ENCODE results near the gene ADAMTSL1.

ADAMTSL1 gene

DNA sequence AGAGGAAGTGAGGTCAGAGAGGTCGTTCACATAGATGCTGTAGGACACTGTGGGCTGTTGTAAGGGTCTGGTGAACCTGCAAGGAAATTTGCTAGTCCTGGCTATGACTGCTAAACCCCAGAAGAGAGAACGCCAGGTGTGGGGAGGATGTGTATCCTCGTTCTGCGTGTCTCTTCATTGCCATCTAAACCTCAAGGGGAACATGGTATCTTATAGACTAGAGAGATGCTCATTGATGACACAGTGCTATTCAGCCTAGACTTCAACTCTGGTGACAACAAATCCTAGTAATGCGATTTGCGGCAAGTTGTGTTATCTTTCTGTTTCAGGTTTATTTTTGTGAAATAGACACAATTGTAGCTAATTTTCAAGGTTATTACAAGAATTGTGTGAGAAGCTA is 140.2 kb downstream of the ADAMTSL1 start:
- Histone ChIP-seq H3K9ac (ENCODE audit: low read depth, low read length) (no peak overlapping the region), H3K4me1 (ENCODE audit: insufficient read depth, low read length) (no peaks in the 10 kb centered on the region), H3K36me3 (ENCODE audit: insufficient read depth, low read length) (no peaks in the 10 kb centered on the region), H3K4me3 (ENCODE audit: low read length) (no peak overlapping the region), H3K27ac (ENCODE audit: low read depth, low read length) (no peak overlapping the region), H3K9me3 (ENCODE audit: insufficient read depth, low read depth, low read length) (no peaks in the 10 kb centered on the region), H3K27me3 (ENCODE audit: insufficient read depth, low read length) (no peaks in the 10 kb centered on the region)
- WGBS: 90% methylated on average over 6 of the region's 6 CpGs

DNA sequence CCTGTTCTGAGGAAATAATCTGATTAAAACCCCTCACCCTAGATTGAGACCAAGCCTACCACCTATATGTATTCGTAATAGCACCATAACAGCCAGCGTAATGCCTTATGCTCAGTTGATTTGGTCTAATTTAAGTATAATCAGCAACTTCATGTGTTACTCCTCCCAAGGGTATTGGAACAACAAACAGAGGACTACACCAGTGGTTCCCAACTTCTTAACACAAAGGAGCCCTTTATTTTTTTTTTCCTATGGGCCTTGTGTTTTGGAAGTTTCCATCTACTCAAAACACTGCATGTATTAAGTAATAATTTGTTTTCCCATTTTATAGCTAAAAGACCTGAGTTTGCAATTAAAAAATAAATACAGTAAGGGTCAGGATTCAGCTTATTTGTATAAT is 140.7 kb downstream of the ADAMTSL1 start:
- Histone ChIP-seq H3K4me1 (ENCODE audit: insufficient read depth, low read length) (no peaks in the 10 kb centered on the region), H3K27ac (ENCODE audit: low read depth, low read length) (no peak overlapping the region), H3K27me3 (ENCODE audit: insufficient read depth, low read length) (no peaks in the 10 kb centered on the region), H3K9me3 (ENCODE audit: insufficient read depth, low read depth, low read length) (no peaks in the 10 kb centered on the region), H3K4me3 (ENCODE audit: low read length) (no peak overlapping the region), H3K9ac (ENCODE audit: low read depth, low read length) (no peak overlapping the region), H3K36me3 (ENCODE audit: insufficient read depth, low read length) (no peaks in the 10 kb centered on the region)
- 100% methylated on average over 2 of the region's 2 CpGs for WGBS

DNA sequence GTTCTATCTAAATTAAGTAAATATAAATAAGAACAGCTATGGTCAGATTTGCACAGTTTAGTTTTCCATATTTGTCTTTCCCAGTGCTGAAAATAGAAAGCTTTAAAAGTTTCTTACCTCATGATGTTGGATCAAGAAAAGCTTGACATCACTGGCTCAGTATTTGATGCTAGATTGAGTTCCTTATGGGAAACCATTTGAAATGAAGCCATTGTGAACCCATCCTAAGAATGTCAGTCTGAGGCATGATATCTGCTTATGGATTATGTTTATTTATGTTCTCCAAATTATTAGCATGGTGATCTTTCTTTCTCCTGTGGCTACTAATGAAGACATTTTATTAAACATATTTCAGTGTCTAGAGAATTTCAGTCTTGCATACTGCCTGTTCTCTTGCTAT is 143.0 kb downstream of the ADAMTSL1 start:
- Histone ChIP-seq H3K4me1 (ENCODE audit: insufficient read depth, low read length) (no peaks in the 10 kb centered on the region), H3K27me3 (ENCODE audit: insufficient read depth, low read length) (no peaks in the 10 kb centered on the region), H3K9me3 (ENCODE audit: insufficient read depth, low read depth, low read length) (no peaks in the 10 kb centered on the region), H3K9ac (ENCODE audit: low read depth, low read length) (no peak overlapping the region), H3K36me3 (ENCODE audit: insufficient read depth, low read length) (no peaks in the 10 kb centered on the region), H3K27ac (ENCODE audit: low read depth, low read length) (no peak overlapping the region), H3K4me3 (ENCODE audit: low read length) (no peak overlapping the region)

DNA sequence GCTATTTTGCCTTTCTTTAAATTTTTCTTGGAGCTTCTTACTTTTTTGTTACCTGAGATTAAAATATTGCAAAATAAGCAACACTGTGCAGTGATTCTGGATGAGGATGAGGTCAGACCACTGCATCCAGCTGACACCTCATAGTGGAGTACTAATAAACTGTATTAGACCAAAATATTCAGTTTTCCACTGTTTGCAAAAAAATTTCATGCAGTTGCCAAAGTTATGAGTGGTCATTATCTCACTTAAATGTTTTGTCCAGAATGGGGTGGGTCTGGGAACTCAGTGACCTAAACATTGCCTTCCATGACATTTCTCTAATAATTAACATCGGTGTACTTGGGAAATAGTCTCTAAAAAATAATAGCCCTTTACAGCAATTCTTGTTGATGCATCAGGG is 143.8 kb downstream of the ADAMTSL1 start:
- WGBS: 100% methylated on average over 1 of the region's 1 CpG
- Histone ChIP-seq H3K9me3 (ENCODE audit: insufficient read depth, low read depth, low read length) (no peaks in the 10 kb centered on the region), H3K27ac (ENCODE audit: low read depth, low read length) (no peak overlapping the region), H3K4me1 (ENCODE audit: insufficient read depth, low read length) (no peaks in the 10 kb centered on the region), H3K9ac (ENCODE audit: low read depth, low read length) (no peak overlapping the region), H3K36me3 (ENCODE audit: insufficient read depth, low read length) (no peaks in the 10 kb centered on the region), H3K4me3 (ENCODE audit: low read length) (no peak overlapping the region), H3K27me3 (ENCODE audit: insufficient read depth, low read length) (no peaks in the 10 kb centered on the region)

DNA sequence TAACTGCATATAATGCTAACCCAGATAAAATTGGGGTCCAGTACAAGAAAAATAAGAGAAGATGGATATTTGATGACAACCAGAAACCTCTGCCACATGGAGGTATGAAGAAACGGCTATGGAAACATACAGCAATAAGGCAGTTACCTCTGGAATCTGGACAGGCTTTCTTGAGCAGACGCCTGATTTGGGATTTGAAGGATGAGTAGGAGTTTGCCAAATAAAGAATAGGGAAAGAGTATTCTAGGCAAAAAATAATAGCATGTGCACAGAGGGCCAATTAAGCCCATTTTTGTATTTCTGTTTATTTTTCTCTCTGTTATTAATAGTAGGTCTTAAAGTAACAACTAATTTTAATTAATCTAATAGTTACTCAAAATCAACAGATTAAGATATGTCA is 144.9 kb downstream of the ADAMTSL1 start:
- WGBS: 93% methylated on average over 2 of the region's 2 CpGs
- H3K36me3 ChIP-seq (ENCODE audit: insufficient read depth, low read length): no peaks in the 10 kb centered on the region

DNA sequence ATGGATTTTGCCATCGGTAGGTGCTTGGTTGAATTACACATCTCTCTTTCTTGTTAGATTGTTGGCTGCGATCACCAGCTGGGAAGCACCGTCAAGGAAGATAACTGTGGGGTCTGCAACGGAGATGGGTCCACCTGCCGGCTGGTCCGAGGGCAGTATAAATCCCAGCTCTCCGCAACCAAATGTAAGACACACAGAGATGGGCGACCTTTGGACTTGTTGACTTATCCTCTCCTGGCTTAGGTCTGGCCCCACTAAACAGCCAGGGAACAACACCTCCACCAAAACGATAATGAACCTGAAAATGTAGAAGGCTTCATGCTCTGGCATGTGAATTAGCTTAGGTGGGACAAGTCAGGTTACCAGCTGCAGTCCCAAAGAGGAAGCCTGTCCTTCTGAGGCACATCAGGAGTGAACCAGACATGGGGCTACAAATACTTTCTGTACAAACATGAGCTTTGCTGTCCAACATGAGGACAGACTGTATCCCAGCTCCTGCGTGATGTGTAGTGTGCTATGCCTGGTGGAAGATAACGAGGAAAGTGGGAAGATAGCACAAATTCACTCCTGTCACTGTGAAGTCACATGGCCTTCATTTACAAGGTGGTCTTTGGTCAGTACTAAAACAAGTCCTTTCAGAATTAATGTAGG is 148.4 kb downstream of the ADAMTSL1 start:
- no peaks in the 10 kb centered on the region for H3K36me3 ChIP-seq (ENCODE audit: insufficient read depth, low read length)
- no peak overlapping the region for H3K9ac ChIP-seq (ENCODE audit: low read depth, low read length)
- H3K4me1 ChIP-seq (ENCODE audit: insufficient read depth, low read length): no peaks in the 10 kb centered on the region
- H3K4me3 ChIP-seq (ENCODE audit: low read length): no peak overlapping the region
- no peak overlapping the region for H3K27ac ChIP-seq (ENCODE audit: low read depth, low read length)
- no peaks in the 10 kb centered on the region for H3K9me3 ChIP-seq (ENCODE audit: insufficient read depth, low read depth, low read length)
- 97% methylated on average over 11 of the region's 11 CpGs for WGBS
- no peaks in the 10 kb centered on the region for H3K27me3 ChIP-seq (ENCODE audit: insufficient read depth, low read length)

More for the DNA sequence above, 144.9 kb downstream of the ADAMTSL1 start:
- no peaks in the 10 kb centered on the region for H3K4me1 ChIP-seq (ENCODE audit: insufficient read depth, low read length)
- no peak overlapping the region for H3K27ac ChIP-seq (ENCODE audit: low read depth, low read length)
- H3K27me3 ChIP-seq (ENCODE audit: insufficient read depth, low read length): no peaks in the 10 kb centered on the region
- no peak overlapping the region for H3K4me3 ChIP-seq (ENCODE audit: low read length)
- no peak overlapping the region for H3K9ac ChIP-seq (ENCODE audit: low read depth, low read length)
- H3K9me3 ChIP-seq (ENCODE audit: insufficient read depth, low read depth, low read length): no peaks in the 10 kb centered on the region

DNA sequence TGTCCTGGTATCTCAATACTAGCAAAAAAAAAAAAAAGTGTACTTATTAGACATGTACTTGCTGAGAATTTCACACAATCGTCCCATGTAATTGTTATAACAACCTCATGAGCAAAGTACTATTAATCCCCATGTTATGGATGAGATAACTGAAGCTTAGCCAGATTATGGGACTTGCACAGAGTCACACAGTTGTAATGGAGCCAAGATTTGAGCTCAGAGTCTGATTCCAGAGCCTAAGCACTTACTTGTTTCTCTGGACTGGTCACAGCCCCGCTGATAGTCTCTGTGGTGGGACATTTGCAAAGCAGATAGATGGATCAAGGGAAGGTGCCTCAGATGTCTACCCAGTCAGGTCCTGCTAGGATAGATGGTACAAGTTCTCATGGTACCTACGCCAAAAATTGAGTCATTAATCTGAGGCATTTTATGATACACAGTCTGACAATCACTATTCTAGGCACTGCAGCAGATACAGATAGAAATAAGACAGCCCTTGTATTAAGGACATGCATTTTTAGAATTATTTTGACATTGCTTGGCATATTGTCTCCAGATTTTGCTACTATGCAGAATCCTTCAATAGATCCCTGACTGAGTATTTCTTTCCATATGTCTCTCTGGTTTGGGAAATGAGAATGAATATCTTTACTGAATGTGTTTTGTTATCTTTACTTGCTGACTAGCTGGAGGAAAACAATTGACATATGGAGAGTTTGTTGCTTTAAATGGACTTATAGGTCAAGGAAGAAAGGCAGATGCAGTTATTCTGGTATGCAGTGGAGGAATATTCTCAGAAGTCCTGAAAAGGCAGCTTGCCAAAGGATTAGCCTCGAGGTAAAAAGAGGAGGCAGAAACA is 149.5 kb downstream of the ADAMTSL1 start:
- Histone ChIP-seq H3K36me3 (ENCODE audit: insufficient read depth, low read length) (no peaks in the 10 kb centered on the region), H3K9me3 (ENCODE audit: insufficient read depth, low read depth, low read length) (no peaks in the 10 kb centered on the region), H3K4me3 (ENCODE audit: low read length) (no peak overlapping the region), H3K4me1 (ENCODE audit: insufficient read depth, low read length) (no peaks in the 10 kb centered on the region), H3K27ac (ENCODE audit: low read depth, low read length) (no peak overlapping the region), H3K9ac (ENCODE audit: low read depth, low read length) (no peak overlapping the region), H3K27me3 (ENCODE audit: insufficient read depth, low read length) (no peaks in the 10 kb centered on the region)
- whole genome bisulfite sequencing: 89% methylated on average over 4 of the region's 4 CpGs

DNA sequence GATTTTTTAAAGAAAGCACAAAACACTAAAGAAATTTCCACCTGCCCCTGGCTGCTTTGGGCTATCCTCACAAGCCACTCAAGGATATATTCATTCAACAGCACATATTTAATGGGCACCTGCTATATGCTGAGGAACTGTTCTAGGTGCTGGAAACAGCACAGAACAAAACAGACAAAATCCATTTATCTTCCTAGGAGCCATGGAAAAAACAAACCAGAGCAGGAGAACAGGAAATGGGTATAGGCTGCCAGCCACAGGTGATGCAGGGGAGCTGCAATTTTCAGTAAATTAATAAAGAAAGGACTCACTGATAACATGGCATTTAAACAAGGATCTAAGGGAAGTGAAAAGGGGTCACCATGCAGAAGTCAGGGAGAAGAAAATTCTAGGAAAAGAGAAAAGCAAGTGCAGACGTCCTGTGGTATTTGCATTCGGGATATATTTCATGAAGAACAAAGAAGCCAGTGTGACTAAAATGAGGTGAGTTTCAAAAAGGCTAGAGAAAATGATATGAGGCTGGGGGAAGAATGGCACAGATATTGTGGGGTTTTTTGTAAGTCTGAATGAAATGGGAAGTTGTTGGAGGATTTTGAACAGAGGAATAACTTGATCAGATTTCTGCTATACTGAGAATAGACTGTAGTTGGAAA is 152.2 kb downstream of the ADAMTSL1 start:
- H3K27ac ChIP-seq (ENCODE audit: low read depth, low read length): no peak overlapping the region
- no peak overlapping the region for H3K4me3 ChIP-seq (ENCODE audit: low read length)
- WGBS: 85% methylated on average over 2 of the region's 2 CpGs
- peaks cover 5% of the 10 kb centered on the region; the same call in 1 of the 2 replicates for H3K4me1 ChIP-seq (ENCODE audit: insufficient read depth, low read length)
- H3K36me3 ChIP-seq (ENCODE audit: insufficient read depth, low read length): no peaks in the 10 kb centered on the region
- H3K9ac ChIP-seq (ENCODE audit: low read depth, low read length): no peak overlapping the region
- no peaks in the 10 kb centered on the region for H3K9me3 ChIP-seq (ENCODE audit: insufficient read depth, low read depth, low read length)
- no peaks in the 10 kb centered on the region for H3K27me3 ChIP-seq (ENCODE audit: insufficient read depth, low read length)

DNA sequence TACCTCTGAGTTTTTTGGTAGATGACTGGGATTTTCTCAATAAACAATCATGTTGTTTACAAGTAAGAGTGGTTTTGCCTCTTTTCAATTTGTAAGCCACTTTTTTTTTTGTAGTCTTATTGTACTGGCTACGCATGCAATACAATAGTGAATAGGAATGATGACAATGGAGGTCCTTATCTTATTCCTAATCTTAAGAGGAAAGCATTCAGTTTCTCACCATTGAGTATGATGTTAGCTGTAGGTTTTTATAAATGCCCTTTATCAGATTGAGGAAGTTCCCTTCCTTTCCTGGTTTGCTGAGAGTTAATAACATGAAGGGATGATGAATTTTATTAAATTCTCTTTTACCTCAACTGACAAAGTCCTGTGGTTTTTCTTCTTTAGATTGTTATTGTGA is 155.2 kb downstream of the ADAMTSL1 start:
- no peak overlapping the region for H3K9ac ChIP-seq (ENCODE audit: low read depth, low read length)
- no peaks in the 10 kb centered on the region for H3K27me3 ChIP-seq (ENCODE audit: insufficient read depth, low read length)
- H3K4me3 ChIP-seq (ENCODE audit: low read length): no peak overlapping the region
- H3K36me3 ChIP-seq (ENCODE audit: insufficient read depth, low read length): no peaks in the 10 kb centered on the region
- H3K4me1 ChIP-seq (ENCODE audit: insufficient read depth, low read length): peaks cover 5% of the 10 kb centered on the region; the same call in 1 of the 2 replicates
- no peaks in the 10 kb centered on the region for H3K9me3 ChIP-seq (ENCODE audit: insufficient read depth, low read depth, low read length)
- 71% methylated on average over 1 of the region's 1 CpG for WGBS
- H3K27ac ChIP-seq (ENCODE audit: low read depth, low read length): no peak overlapping the region

DNA sequence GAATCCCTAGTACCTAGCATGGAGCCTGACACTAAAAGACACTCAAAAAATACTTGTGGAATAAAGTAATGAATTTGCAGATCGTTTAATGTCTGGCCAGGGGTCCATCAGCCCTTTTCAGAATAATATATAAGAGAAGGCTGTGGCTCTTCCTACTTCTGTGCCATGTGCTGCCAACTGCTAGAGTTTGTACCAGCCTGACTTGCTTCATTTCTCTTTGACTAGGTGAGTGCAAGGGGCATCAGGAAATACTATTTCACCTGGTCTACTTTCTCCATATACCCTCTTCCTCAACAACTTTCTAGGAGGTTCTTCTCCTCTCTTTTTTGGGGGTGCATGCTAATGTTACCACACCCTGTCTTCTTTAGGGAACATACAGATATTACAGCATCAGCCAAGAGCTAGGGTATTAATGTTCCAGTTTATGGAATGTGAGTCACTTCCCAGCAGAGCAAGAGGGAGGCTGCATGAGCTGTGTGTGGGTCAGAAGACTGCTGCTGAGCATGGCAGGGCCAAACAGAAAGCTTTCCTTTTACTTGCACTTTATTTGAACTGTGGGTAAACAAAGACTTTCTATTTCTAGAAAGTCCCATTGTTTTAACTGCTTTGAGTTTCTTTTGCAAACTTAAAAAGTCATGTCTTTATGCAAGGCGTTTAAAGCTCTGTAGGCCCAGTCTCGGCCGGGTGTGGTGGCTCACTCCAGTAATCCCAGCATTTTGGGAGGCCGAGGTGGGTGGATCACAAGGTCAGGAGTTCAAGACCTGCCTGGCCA is 158.9 kb downstream of the ADAMTSL1 start:
- Histone ChIP-seq H3K36me3 (ENCODE audit: insufficient read depth, low read length) (no peaks in the 10 kb centered on the region), H3K4me3 (ENCODE audit: low read length) (no peak overlapping the region), H3K9me3 (ENCODE audit: insufficient read depth, low read depth, low read length) (no peaks in the 10 kb centered on the region), H3K9ac (ENCODE audit: low read depth, low read length) (no peak overlapping the region), H3K4me1 (ENCODE audit: insufficient read depth, low read length) (peaks cover 5% of the 10 kb centered on the region; the same call in 1 of the 2 replicates), H3K27me3 (ENCODE audit: insufficient read depth, low read length) (no peaks in the 10 kb centered on the region), H3K27ac (ENCODE audit: low read depth, low read length) (no peak overlapping the region)
- 83% methylated on average over 5 of the region's 5 CpGs for WGBS

DNA sequence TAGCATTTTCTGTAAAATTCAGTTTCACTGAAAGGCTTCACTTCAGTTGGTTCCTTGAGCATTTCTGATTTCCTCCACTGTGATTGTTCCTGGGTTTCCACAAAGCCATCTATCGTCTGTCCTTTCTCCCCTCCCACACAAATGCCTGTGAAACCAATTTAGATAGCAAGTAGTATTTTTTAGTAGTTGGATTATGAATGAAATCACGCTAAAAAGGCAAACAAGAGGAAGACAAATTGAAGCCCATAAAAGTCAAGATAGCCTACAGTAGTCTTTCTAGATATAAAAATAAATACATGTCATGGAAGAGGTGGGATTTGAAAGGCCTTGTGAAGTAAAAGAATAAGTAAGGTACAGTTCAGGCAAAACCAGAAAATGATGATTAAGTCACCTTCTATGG is 162.8 kb downstream of the ADAMTSL1 start:
- Histone ChIP-seq H3K36me3 (ENCODE audit: insufficient read depth, low read length) (no peaks in the 10 kb centered on the region), H3K27ac (ENCODE audit: low read depth, low read length) (no peak overlapping the region), H3K4me3 (ENCODE audit: low read length) (no peak overlapping the region), H3K9ac (ENCODE audit: low read depth, low read length) (no peak overlapping the region), H3K27me3 (ENCODE audit: insufficient read depth, low read length) (no peaks in the 10 kb centered on the region), H3K4me1 (ENCODE audit: insufficient read depth, low read length) (no peaks in the 10 kb centered on the region), H3K9me3 (ENCODE audit: insufficient read depth, low read depth, low read length) (no peaks in the 10 kb centered on the region)
- WGBS: 100% methylated on average over 1 of the region's 2 CpGs

All from HUES64 (cell line).